PC-3 (cell line): ENCODE measurements around the gene DAAM2.

Experiments
- CTCF ChIP-seq: fragments of 300-600 bp; sonication (generic); conservative IDR thresholded peaks from 2 replicates; pipeline ENCODE4 v1.5.1; 2017; ENCODE audit warnings: antibody characterized with exemption, low read depth, mild to moderate bottlenecking, low read length
- EZH2 ChIP-seq: fragments of 300-600 bp; sonication (generic); IDR thresholded peaks from one replicate; pipeline ENCODE4 v1.6.1; 2017; ENCODE audit warnings: antibody characterized with exemption, mild to moderate bottlenecking, low read length; ENCODE audit not compliant: unreplicated experiment

- TF ChIP-seq CTCF (no peak), EZH2 (no peak)
These were observed 93.5 kb downstream of the DAAM2 start for GRCh38 chr6:39885691-39886090.
